HG03558 (cell line): ENCODE results near the gene NPR3.

ENCODE experiments used
- ATAC-seq: cut with Tn5 transposase; IDR thresholded peaks from one replicate; pipeline ENCODE4 v1.9.1; 2021; ENCODE audit warnings: moderate number of reproducible peaks; ENCODE audit not compliant: unreplicated experiment; ENCODE audit errors: extremely low read depth

NPR3 gene

DNA sequence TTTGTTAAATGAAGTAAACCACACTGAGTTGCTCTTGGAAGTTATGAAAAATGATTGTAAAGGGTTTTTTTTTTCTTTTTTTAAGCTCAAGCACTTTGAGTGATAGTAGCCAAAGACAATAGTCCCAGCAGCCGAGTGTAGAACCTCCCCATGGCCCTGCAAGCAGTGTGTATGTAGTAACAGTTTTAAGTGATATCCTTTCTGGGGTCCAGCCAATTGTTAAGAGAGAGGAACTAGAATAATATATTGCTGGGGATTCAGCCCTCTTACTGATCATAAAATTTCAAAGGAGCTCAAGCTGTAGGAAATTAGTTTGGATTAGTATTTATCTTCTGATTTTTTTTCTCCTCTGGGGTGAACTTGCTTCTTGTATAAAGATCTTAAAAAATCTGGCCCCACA is 43.2 kb downstream of the NPR3 start:
- no peak for ATAC-seq

DNA sequence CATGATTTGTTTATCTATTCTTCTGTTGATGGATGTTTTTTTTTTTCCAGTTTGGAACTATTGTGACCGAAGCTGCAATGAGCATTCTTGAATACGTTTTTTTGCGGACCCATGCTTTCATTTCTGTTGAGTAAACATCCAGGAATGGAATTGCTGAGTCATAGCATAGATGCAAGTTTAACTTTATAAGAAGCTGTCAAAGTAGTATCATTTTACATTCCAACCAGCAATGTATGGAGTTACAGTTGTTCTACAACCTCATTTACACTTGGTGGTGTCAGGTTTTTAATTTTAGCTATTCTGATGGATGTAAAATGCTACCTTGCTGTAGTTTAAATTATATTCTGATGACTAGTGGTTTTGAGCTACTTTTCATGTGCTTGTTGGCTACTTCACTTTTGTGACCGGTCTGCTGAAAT is 49.0 kb downstream of the NPR3 start:
- no peak for ATAC-seq

DNA sequence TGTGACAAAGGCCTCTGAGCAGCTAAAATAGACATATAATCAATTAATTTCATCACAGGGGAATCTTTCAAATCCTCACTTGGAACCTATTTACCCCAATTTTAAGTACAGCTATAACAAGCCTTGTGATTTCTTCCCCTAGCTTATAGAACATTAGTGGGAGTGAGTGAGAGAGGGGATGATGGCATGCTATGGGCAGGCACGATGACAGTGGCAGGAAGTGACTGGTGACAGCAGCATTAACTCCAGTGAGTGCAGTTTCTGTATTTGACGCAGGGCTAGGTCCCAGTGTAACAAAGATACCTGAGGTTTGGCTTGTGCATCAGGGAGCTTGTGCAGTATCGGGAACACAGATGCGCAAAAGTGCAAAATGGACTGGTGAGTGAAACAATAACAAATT is 54.1 kb downstream of the NPR3 start:
- ATAC-seq: no peak

DNA sequence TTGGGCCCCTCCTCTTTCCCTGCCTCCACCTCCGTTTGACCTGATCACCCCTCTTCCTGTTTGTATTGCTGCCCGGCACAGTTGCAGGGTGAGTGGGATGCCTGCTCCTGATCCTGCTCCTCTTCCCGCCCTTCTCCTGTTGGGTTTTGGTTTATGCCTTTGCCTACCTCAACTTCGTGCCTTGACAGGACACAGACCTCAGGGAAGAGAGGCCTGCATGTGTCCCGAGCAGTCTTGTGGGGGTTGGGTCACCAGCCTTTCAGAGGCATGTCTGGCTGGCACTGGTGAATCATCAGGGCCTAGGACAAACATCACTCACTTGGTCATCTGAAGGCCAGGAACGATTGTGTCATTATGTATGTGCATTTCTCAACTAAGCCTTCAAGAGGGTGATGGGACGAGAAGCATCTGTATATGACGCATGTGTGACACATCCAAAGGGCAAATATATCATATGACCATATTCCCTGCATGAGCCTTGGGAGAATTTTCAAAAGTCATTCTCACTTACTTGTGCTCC is 56.9 kb downstream of the NPR3 start:
- ATAC-seq: no peak

DNA sequence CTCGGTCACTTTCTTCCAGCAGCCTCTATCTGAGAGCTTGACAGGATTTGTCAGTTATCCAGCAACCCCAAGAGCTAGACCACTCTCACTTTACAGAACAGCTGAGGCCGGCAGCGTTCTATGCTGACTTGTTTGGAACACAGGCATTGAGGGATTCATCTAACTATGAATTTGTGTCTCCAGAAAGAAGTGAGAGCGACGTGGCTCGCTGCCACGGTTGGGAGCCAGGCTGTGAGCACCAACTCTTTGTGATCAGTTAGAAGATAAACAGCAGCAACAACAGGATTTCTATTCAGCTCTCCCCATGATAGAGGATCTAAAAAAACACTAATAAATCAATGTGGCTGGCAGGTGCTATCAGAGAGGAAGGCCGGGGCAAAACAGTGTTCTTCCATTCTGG is 58.6 kb downstream of the NPR3 start:
- ATAC-seq: no peak

DNA sequence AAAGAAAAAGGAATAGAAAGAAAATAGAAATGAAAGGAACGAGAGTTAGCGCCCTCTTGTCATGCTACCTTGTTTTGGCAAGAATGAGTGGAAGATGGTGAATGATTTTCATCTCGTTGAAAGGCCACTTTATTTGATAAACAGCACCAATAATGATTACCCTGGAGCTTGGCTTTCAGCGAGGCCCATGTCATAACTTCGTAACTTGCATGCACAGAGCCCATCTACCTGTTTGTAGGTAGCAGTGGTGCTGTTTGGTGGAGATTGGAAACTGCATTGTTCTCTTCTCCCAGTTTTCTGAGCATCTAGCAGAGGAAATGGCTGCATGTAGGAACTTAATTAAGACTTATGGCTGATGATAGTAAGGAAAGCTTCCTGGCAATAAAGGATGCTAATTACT is 59.3 kb downstream of the NPR3 start:
- no peak for ATAC-seq

DNA sequence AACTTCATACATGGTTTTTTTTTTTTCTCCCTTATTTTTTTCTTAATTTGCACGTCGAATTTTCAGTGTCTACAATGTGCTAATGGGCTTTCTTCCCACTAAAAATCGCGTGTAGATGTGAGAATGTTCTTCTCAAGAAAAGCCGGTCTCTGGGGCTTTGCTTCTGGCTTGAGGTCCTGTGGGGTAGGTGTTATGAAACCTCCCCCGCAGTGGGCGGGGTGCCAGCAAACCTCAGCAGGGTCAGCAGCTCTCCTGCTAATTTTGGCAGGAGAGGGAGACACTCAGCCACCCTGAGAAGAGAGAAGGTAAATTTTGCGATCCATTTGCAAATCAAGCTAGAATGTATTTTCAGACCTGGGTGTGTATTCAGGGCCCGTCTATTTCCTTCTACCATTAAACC is 59.9 kb downstream of the NPR3 start:
- no peak for ATAC-seq

DNA sequence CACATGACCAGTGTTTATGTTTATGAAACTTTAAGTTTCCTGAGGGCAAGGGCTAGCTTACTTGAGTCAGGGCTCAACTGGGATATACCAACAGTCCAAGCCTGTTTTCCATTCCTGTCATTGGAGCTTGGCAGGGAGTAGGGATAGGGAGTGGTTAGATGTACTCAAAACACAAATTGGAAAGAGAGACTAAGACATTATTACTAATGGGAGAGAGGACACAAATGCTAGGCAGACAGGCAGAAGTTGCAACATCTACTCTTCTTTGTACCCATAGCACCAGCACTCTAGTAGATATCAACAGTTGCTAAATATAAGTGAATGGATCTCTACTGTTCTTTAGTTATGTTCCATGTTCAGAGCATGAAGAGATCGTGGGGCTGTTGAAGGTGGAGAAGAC is 62.8 kb downstream of the NPR3 start:
- ATAC-seq: no peak

DNA sequence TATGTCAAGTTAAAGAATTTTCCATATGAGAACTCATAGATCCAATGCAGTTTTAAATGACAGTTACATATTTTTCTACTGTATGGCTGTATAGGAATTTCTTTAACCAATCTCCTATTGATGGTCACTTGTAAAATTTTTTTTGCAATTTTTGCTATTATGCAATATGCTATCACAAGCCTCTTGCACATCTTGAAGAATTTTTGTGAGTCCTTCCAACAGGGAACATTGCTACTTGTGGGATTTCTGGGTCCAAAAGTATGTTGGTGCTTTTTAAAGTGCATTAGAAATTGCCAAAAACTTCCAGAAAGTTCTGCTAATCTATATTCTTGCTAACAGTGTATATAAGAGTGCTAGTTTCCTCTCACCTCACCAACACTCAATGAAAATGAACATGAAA is 65.1 kb downstream of the NPR3 start:
- ATAC-seq: no peak

DNA sequence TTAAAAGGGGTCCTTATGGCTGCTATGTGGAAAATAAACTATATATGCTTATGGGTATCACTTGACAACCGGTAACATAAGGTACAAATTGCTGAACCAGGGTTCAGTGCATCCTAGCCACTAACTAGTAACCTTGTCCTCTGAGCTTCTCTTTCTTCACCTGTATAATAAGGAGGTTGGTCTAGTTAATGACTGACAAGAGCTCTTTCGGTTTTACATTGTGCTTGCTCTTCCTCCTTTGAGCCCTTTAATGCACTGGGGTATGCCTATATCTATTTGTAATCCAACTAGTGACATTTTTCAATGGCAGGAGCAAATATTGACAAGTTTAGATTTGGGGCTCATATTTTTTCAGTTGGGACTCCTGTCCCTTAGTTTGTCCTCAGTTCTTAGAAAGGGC is 66.1 kb downstream of the NPR3 start:
- no peak for ATAC-seq

DNA sequence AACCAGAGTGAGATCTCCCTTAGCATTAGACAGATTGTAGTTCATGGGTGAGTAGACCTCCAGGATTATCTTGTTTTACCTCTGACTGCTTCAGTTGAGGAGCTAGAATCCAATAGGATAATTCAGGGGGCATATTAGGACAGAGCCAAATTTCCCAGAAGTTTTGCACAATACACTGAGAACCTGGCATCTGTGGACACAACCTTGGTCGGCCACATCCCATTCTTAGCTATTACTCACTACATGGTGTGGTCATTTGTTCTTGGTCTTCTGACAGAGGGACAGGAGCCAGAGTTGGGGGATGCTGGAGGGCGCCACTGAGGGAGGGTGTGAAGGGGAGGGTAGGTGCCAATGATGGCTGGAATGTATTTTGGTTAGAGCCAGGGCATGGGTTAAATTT is 66.6 kb downstream of the NPR3 start:
- no peak for ATAC-seq

DNA sequence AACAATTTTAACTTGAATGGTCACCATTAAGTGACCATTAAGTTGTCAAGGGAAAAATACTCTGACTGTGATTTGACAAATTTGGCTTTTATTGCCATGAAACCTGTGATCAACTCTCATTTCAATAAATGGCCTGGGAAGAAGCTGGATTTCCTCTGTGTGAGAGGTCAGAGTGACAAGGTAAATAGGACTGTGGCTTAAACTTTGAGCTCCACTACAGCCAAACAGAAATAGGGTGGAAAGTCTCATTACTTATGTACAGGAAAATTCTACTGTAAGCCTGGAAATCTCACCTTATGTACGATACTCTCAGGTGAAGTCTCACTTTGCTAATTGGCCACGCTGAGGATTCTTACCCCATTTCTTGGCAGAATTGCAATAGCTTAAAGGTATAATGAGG is 67.3 kb downstream of the NPR3 start:
- no peak for ATAC-seq

DNA sequence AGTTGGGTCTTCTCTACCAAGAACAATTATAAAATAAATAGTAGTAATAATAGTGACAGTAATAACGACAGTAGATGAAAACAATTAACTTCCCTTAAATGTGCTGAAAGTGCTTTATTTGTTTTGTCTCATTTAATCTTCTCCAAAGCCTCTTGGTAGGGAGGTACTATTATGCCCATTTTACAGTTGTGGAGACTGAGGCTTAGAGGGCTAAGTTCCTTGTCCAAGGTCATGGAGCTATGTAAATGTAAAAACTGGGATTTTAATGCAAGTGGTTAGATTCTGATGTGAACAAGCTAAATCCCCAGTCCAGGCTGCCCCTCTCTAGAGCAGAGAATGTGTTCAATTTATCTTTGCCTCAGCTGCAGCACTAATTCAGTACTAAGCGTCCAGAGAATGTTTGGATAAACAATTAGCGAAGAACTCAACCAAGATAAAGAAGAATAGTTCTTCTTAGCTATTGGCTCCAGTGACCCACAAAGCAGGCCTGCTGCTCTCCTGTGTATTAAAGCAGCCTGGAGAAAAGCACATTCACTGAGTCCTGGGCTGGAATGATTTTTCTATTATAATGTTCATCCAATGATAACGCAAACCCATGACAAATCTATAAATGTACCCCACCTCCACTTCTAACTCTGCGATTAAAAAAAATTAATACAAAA is 68.8 kb downstream of the NPR3 start:
- no peak for ATAC-seq

DNA sequence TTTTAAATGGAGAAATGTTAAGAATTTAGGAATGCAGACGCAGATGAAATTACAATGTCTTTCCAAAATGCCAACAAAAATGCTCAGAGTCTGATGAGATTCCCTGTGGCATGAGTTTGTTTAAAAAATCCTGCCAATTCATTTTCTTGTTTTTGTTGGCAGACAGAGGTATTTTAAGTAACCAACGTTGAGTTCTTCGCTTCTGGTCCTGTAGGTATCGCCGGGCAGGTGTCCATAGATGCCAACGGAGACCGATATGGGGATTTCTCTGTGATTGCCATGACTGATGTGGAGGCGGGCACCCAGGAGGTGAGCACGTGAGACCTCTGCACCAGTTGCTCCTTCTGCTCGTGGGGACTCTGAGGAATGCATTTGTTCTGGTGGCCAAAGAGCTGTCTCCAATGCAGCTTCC is 69.4 kb downstream of the NPR3 start:
- ATAC-seq: no peak

DNA sequence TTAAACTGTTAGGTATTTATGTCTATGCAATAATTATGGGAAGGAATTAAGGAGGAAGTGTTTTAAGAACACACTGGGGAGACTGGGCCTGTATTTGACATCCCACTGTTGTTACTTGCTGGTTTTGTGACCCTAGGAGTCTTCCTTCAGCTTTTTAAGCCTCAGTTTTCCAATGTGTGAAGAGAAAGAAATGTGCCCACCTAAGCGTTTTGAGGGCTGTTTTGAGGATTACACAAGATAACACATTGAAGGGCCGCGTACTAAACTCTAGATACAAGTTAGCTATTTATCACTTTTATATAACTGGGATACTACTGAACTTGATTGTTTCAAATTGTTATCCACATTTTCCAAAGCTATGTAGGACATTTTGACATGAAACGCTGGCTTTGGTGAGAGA is 72.5 kb downstream of the NPR3 start:
- ATAC-seq: no peak

DNA sequence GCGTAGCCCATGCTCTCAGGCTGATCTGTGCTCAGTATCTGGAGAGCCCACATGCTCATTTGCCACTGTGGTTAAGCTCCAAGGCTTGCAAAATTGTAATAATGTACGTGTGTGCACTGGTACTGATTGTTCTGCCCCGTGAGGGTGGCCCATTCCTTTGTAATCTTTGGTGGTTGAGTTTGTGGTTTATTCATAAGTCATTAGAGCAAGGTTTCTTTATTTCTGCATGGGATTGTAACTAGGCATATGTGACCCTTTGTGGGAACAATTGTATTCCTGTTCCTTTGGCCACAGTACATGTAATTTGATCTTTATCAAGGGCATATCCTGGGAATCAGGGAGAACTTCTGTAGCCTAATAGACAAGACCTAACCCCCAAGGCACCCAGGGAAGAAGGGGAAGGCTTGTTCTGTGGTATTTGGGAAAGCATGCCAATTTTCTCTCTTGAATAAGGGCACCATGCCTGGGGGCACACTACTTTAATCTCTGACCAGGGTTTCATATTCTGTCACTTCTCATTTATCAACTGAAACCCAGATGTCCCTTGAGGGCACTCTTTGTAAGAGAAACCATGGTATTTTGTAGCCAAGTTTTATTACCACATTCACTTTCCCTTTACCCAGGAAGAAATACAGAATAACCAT is 74.6 kb downstream of the NPR3 start:
- ATAC-seq: no peak

DNA sequence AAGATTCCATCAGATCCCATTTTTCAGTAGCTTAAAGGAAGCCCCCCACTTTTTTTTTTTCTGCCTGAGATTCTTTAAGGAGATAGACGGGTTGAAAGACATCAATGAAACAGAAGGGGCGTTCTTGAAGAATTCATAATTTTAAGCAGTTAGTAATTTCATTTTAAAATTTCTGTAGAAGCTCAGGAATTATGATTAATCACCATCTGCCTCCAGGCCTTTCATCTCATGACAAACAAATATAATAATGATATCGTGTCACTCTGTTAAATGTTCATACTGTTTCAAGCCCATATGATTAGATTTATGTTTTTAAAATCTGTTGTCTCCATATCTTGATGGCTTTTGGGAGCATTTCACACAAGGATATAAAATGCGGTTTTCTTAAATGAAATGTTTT is 75.2 kb downstream of the NPR3 start:
- ATAC-seq: no peak

DNA sequence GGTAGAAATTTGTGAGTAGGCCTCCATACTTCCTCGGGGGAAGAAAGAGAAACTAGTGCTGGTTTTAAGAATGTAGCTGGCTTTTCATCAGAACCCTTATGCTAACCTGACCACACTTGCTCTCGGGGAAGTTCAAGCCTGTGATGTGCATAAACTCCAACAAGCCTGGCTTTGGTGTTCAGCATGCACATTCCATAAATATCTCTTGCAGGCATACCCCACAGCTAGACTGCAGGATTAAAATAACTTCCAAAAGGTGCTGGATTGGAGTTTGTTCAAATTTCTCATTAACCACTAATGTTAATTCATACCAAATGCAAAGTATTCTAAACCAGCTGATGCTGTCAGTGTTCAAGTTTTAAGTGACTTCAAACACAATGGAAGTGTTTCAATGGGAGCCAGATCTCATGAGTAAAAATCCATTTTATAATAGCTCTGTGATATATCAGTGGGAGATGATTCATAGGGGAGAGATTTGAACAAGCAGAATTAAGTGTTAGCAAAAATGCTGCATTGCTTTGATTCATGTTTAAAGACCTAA is 79.4 kb downstream of the NPR3 start:
- ATAC-seq: no peak

DNA sequence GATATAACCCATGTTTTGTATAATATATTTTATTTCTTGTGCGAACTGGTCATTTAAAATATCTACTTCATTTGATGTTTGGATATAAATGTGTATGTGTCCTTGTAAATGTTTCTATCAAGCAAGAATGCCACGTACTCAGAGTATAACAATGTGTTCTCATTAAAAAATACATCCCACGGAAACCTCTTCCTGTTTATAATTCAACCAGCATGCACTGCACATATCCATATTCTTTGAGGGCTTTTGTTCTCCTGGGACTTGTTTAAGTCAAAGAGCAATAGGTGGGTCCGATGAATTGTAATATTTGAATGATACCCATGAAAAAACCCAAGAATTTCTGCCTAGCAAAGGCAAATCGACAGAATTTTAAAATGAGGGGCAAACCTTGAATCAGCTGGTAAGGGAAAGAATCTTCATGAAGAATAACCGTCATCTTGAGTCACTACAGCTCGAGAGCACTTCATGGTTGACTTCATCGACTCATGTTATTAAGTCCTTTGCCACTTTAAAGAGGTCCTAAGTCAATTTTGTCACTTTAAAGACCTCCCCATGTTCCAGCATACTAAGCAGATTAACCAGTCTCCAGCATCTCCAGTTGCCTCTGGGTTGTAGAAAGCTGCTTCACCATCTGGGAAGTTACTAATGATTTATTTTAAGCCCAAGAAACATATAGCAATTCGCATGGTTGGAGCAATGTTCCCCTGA is 80.6 kb downstream of the NPR3 start:
- ATAC-seq: no peak

DNA sequence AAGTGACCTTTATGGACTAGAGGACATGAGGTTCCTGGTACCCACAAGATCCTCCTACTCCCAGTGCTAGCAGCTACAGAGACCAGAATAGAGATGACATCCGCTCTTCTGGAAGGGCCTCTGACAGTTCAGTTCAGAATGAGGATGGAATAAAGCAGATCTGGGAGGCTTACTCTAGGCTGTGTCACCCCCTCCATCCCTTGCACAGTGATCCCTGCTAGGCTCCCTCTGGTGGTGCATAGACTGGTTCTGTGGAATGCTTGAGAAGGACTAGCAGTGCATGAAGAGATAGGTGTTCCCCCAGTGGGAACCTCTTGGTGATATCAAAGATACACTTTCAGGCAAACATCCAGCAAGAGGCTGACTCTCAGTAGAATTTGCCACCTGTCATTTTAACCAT is 83.0 kb downstream of the NPR3 start:
- no peak for ATAC-seq

DNA sequence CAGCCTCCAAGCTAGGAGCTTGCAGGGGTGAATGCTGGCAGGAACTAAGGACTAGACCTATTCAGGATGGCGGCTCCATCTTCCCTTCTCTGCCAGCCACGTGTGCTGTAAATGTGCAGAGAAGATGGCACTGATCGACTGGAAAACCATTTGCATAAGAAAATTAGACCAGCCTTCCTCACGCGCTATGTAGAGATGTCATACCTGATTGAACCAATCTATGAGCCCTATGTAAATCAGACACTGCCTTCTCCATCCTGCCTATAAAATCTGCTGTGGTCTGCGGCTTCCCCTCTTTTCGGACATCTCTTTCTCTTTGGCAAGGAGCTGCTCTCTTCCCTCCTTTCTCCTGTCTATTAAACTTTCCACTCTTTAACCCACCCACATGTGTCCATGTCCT is 91.6 kb downstream of the NPR3 start:
- ATAC-seq: no peak
